Activated CD8-positive, alpha-beta memory T cell treated with anti-CD3 and anti-CD28 coated beads, Interleukin-2, amount 50 U/mL, for 24 hours (primary cell): ENCODE measurements around the gene KDM2B.

Source experiments
- DNase-seq: peaks from one replicate; pipeline ENCODE4 v3.0.0-alpha.2; 2020; ENCODE audit errors: extremely low read depth

KDM2B gene

DNA sequence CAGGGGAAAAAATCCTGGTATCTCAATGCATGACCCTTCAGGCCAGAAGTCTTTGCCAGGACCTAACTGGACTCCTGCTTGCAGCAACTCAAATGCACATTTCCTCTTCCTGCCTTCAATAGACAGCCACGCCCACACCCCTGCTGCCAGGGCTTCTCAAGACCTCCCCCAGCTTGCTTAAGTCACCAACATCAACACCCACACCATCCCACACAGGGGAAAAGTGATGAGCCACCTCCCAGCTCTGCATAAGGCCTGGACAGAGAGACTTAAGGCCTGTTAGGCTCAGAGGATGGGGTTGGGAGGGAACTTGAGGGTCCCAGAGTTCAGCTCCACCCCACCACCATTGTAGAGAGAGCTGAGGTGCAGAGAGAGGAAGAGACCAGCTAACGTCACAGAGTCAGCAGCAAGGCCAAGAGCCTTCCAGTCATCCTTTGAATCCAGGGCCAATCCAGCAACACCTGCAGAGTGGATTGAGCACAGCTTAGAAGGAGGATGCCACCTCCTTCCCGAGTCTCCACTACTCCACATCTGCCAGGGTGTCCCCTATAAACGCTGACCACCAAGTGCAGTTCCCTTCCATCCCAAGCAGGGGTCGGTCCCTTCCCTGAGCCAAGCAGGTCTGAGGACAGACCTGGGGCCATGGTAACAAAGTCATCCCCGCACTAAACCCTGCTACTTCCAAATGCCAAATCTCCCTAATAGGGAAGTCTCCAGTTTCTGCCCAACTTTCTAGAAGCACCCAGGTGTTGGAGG lies 50.0 kb downstream of the KDM2B start:
- peak; percentile 47 for DNase-seq

- DNase-seq = no peak
These were observed 51.6 kb downstream of the KDM2B start for GRCh38 chr12:121529184-121529583.

DNA sequence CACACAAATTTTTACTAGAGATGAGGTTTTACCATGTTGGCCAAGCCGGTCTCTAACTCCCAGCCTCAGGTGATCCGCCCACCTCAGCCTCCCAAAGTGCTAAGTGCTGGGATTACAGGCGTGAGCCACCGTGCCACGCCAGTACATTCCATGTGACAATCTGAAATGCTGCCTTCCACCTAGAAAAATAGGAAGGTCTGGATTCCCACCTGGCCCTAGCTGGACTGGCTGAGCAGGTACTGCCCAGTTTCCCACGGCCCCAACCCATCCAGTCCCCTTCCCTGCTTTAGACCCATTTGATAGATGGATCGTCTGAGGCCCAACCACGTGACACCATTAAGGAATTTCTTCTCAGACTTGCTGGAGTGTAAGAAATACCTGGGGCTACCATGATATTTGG lies 55.4 kb downstream of the KDM2B start:
- DNase-seq = no peak

DNA sequence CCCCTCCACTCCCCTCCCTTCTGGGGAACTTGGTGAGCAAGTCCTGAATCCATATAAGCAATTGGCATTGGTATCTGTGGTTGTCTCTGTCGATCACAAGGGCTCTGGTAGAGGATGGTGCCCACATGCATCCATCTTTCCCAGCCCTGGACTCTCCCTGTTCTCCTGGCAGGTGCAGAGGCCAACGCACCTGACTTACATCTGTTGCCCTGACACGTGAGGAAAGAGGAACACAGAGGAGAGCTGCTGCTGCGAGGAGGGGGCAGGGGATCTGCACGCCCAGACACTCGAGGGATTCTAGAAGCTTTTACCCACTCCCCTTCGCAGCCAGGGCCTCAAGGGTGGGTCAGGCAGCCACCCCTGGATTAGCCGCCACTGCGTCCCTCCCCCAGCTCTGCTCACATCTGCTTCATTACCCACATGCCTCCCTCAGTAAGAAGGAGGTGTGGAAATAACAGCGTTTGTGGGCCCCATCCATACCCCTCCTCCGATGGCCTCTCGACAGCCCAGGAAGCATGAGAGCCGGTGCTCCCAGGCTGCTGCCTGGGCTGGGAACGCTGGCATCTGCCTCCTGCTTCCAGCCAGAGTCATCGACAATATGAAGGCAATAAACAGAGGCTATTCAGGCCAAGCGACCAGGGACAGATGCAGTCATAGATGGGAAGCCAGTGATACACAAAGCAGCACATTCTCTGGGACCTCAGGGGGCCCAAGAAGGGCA lies 56.5 kb downstream of the KDM2B start:
- no peak for DNase-seq

DNA sequence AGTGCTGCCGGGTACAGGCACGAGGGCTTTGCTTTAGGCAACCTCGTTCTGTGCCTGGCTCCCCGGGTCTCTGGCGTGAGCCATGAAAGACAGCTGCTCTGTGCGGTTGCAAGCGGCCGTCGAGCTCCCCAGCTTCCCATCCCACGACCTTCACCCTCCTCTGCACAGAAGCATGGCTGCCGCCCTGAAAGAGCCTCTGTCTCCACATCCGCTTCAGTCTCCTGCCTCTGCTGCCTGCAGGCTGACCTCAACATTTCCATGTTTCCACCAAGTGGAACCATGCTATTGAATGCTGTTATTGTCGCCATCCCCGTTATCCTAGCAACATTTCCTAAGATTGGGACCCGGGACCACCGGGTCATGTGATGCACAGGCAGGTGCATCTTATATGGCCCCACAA lies 57.1 kb downstream of the KDM2B start:
- no peak for DNase-seq

GRCh38 chr12:121522971-121523370 lies 57.9 kb downstream of the KDM2B start:
- DNase-seq = no peak

- no peak for DNase-seq
These were observed 60.2 kb downstream of the KDM2B start for GRCh38 chr12:121520586-121521086.

GRCh38 chr12:121520119-121520518 lies 60.7 kb downstream of the KDM2B start:
- DNase-seq = no peak

DNA sequence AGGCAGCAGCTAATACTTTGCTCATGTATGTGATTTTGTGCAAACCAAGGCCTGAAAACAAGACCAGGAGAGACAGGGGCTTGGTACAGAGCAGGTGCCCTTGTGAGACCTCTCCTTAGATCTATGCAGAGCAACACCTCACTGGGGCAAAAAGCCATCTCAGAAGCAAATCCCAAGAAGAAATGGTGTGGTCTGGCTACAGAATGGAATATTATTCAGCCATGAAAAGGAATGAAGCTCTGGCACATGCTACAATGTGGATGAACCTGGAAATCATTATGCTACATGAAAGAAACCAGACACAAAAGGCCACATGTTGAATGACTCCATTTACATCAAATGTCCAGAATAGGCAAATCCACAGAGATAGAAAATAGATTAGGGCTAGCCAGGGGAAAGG lies 61.6 kb downstream of the KDM2B start:
- DNase-seq = no peak

GRCh38 chr12:121518656-121519055 lies 62.2 kb downstream of the KDM2B start:
- DNase-seq = no peak

DNA sequence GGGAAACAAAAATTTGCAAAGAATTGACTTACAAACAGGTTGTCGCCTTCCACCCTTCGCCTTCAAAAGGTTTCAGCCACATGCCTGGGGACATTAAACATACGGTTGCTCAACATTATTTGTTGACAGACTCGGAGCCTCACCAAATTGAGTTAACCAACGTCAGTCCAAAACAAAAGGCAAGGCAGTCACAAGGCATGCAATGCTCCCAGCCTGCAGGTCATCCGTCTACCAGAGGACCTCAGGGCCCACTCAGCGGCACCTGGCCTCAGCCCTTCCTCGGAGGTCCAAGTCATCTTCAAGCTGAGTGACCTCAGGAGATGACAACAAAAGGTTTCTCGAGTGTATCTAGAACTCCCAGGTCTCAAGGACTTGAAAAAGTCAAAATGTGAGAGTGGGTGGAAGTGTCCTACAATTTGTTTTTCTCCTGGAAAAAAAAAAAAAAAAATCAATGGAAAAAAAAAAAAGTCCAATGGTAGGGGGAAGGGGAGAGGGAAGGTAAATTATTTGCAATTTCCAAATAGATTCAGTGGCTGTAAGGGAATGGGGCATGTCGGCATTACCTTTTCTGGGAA lies 64.3 kb downstream of the KDM2B start:
- DNase-seq = no peak

GRCh38 chr12:121515615-121516014 lies 65.2 kb downstream of the KDM2B start:
- DNase-seq = no peak

DNA sequence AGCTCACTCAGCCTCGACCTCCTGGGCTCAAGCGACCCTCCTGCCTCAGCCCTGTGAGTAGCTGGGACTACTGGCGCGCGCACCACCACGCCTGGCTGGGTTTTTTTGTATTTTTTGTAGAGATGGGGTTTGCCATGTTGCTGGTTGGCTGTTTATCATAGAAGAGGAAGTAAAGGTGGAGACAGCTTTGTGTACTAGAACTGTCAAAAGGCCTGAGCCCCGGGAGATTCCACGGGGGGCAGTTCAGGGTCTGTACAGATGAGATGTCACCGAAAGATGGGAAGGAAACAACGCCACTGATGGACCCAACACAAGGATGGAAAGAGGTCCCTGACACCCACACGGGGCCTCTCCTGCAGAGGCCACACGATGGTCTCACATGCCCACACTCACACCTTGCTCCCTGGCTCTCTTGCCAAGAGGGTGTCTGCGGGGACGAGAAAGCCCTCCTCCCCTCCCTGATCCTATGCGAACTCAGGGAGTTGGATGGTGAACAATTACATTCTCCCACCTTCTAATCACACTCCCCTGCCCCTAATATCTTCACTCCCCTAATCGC lies 66.6 kb downstream of the KDM2B start:
- DNase-seq = no peak

- no peak for DNase-seq
These were observed 67.2 kb downstream of the KDM2B start for GRCh38 chr12:121513464-121514183.

DNA sequence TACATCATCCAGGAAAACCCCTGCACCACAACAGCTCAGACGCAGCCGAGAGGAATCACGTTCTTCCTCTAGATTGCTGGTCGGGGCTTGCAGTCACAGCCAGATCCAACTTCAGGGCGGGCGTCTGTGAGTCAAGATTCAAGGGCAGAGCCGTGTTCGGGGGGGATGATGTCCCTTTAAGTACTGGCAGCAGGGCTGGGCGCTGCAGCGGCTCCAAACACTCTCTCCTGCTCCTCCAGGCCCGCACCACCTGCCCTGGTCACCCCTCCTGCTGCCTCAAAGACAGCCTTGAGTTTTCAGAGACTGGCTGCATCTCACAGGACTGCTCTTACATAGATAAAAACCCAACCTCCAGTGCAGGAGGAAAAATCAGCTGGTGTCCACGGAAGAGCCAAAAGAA lies 68.3 kb downstream of the KDM2B start:
- no peak for DNase-seq

DNA sequence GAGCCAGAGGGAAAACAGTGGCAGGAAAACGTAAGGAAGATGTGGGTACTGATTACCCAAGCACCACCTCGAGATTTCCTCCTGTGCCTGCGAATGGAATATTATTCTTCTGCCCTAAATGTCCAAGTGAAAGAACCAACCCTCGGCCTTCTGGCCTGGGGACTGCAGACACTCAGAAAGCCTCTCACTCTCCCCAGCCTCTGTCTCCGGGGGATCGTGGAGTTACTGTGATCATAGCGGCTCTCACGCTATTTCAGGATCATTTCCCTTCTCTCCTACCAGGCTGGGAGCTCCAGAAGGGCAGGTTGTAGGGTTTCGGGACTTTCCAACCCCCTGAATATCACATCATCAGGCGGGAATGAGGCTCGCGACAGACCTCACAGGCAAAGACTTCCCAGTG lies 68.9 kb downstream of the KDM2B start:
- DNase-seq = no peak

DNA sequence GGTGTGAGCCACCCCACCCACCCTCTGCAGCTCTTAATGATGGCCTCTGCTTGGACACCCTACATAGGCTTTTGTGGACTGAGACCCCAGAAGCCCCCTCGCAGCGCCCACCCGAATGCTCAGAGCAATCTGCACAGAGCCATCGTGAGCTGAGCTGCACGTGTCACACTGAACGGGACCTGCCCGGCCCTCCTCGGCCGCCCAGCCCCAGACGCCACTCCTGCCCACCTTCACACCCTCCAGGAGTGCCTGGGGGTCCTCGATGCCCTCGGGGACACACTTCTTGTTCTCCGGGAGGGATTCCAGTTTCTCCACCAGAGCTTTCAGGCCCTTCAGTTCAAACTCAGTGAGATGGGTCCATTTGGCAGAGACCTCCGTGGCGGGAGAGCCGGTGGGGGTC lies 71.5 kb downstream of the KDM2B start:
- no peak for DNase-seq

DNA sequence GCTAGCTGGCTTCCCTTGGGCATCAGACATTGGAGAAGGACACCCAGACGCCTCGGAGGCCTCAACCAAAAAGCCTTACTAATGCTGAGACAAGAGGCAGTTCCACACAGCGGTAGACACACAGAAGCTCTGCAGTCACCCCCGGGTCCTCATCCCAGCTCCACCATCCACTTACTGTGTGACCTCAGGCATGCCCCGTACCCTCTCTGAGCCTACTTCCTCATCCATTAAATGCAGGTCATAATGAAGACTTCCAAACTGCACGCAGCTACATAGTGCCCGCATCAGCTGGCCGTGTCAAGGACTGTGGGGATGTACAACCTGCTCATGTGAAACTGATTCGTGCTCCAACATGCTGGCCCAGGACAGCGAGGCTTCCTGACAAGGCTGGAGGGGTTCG lies 72.3 kb downstream of the KDM2B start:
- no peak for DNase-seq

DNA sequence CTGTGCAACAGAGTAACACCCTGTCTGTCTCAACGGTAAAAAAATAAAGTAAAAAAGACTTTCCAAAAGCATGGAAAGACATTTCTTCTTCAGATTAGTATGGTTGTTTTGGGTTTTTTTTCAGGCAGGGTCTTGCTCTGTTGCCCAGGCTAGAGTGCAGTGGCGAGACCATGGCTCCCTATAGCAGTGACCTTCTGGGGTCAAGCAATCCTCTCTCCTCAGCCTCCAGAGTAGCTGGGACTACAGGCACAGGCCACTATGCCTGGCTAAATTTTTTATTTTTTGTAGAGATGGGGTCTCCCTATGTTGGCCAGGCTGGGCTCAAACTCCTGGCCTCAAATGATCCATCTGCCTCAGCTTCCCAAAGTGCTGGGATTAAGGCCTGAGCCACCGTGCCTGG lies 72.8 kb downstream of the KDM2B start:
- no peak for DNase-seq

DNA sequence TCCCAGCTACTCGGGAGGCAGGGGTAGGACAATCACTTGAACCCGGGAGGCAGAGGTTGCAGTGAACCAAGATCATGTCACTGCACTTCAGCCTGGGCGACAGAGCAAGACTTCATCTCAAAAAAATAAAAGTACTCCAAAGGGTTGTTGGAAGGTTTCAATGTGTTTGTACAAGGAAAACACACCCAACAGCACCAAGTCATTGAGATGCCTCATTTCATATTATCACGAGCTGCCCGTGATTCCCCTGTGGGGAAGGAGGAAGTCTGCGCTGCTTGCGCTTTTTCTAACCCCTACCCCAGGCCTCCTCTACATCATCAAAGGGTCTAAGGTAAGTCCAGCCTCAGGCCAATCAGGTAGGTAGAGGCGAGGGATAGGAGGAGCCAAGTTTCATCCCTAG lies 73.6 kb downstream of the KDM2B start:
- DNase-seq = no peak

DNA sequence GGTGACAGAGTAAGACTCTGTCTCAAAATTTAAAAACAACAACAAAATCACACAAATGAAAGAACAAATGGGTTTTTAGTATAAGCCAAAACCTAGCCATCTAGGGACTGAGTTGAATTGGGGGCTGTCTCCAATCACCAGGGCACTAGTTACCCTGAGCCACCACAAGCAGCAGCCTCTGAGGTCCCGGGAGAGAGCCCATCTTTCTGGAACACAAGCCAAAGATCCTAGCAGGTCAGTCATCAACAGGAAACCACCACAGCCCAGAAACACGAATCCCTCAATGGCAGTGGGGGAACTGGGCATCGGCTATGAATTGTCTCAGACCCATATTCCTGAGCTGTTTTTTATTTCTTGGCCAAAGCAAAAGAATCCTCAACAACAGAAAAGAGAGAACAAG lies 75.3 kb downstream of the KDM2B start:
- DNase-seq = no peak

DNA sequence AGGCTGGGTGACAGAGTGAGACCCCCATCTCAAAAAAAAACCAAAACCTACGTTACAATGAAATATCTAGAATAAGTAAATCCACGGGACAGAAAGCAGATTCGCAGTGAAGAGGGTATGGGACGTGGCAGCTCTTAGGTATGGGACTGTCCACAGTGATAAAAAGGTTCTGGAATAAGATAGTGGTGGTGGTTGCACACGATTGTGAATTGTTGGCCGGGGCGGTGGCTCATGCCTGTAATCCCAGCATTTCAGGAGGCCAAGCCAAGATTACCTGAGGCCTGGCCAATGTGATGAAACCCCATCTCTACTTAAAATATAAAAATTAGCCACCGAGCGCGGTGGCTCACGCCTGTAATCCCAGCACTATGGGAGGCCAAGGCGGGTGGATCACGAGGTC lies 76.3 kb downstream of the KDM2B start:
- no peak for DNase-seq
